HUES64 (cell line): Measurements from ENCODE around the gene USP20.

Experiments
- H3K27ac ChIP-seq: 2 replicates; pipeline ENCODE4 v1.7.0; 2013; ENCODE audit warnings: low read depth, low read length, inconsistent platforms
- H3K27me3 ChIP-seq: 2 replicates; pipeline ENCODE4 v1.6.1; 2013; ENCODE audit warnings: mild to moderate bottlenecking, low read length; ENCODE audit not compliant: insufficient read depth
- H3K36me3 ChIP-seq: 2 replicates; pipeline ENCODE4 v1.6.1; 2013; ENCODE audit warnings: mild to moderate bottlenecking, low read length; ENCODE audit not compliant: insufficient read depth
- H3K4me1 ChIP-seq: 2 replicates; pipeline ENCODE4 v1.6.1; 2013; ENCODE audit warnings: mild to moderate bottlenecking, low read length, moderate library complexity; ENCODE audit not compliant: insufficient read depth
- H3K4me3 ChIP-seq: 2 replicates; pipeline ENCODE4 v1.5.1; 2013; ENCODE audit warnings: mild to moderate bottlenecking, low read length, moderate library complexity
- H3K9ac ChIP-seq: 2 replicates; pipeline ENCODE4 v1.6.1; 2013; ENCODE audit warnings: mild to moderate bottlenecking, low read depth, low read length
- H3K9me3 ChIP-seq: 2 replicates; pipeline ENCODE4 v1.6.1; 2013; ENCODE audit warnings: low read depth, low read length; ENCODE audit not compliant: insufficient read depth
- WGBS: fragments of 150-250, 120-280 bp; methylation state at CpG from one replicate; pipeline ENCODE4 v1.1.7; 2013; ENCODE audit warnings: missing lambda C conversion rate; 5-methylcytosine and 5-hydroxymethylcytosine counted together

Gene USP20

GRCh38 chr9:129857207-129857606, 21.9 kb downstream of the USP20 start:
- peaks cover 33% of the 10 kb centered on the region for H3K36me3 ChIP-seq

GRCh38 chr9:129858167-129858962, 23.1 kb downstream of the USP20 start:
- Histone ChIP-seq H3K27ac (no peak overlapping the region), H3K36me3 (peaks cover 25% of the 10 kb centered on the region), H3K4me1 (no peaks in the 10 kb centered on the region), H3K4me3 (no peak overlapping the region), H3K9me3 (no peaks in the 10 kb centered on the region), H3K27me3 (no peaks in the 10 kb centered on the region), H3K9ac (no peak overlapping the region)
- 86% methylated on average over 11 of the region's 11 CpGs for WGBS

More at GRCh38 chr9:129857207-129857606, 21.9 kb downstream of the USP20 start:
- H3K4me3 ChIP-seq: no peak overlapping the region
- H3K4me1 ChIP-seq: no peaks in the 10 kb centered on the region
- H3K27ac ChIP-seq: no peak overlapping the region
- no peak overlapping the region for H3K9ac ChIP-seq
- H3K9me3 ChIP-seq: no peaks in the 10 kb centered on the region
- WGBS: 89% methylated on average over 7 of the region's 7 CpGs
- H3K27me3 ChIP-seq: no peaks in the 10 kb centered on the region

GRCh38 chr9:129860653-129861446, 25.6 kb downstream of the USP20 start:
- H3K27me3 ChIP-seq: no peaks in the 10 kb centered on the region
- no peak overlapping the region for H3K27ac ChIP-seq
- no peak overlapping the region for H3K9ac ChIP-seq
- H3K9me3 ChIP-seq: no peaks in the 10 kb centered on the region
- WGBS: 73% methylated on average over 11 of the region's 11 CpGs
- no peak overlapping the region for H3K4me3 ChIP-seq
- H3K36me3 ChIP-seq: peaks cover 8% of the 10 kb centered on the region; the same call in 1 of the 2 replicates
- no peaks in the 10 kb centered on the region for H3K4me1 ChIP-seq

GRCh38 chr9:129861447-129861827, 26.2 kb downstream of the USP20 start:
- no peak overlapping the region for H3K9ac ChIP-seq
- H3K27ac ChIP-seq: no peak overlapping the region
- no peaks in the 10 kb centered on the region for H3K9me3 ChIP-seq
- H3K36me3 ChIP-seq: peaks cover 8% of the 10 kb centered on the region; the same call in 1 of the 2 replicates
- H3K4me1 ChIP-seq: no peaks in the 10 kb centered on the region
- no peaks in the 10 kb centered on the region for H3K27me3 ChIP-seq
- 86% methylated on average over 12 of the region's 12 CpGs for WGBS
- no peak overlapping the region for H3K4me3 ChIP-seq

- no peaks in the 10 kb centered on the region for H3K4me1 ChIP-seq
- H3K9ac ChIP-seq: no peak overlapping the region
- H3K9me3 ChIP-seq: no peaks in the 10 kb centered on the region
- H3K4me3 ChIP-seq: no peak overlapping the region
- WGBS: 87% methylated on average over 14 of the region's 14 CpGs
- no peak overlapping the region for H3K27ac ChIP-seq
- peaks cover 8% of the 10 kb centered on the region; the same call in 1 of the 2 replicates for H3K36me3 ChIP-seq
- no peaks in the 10 kb centered on the region for H3K27me3 ChIP-seq
Observed at GRCh38 chr9:129863059-129863690, 27.9 kb downstream of the USP20 start.

GRCh38 chr9:129864991-129865647, 29.9 kb downstream of the USP20 start:
- no peaks in the 10 kb centered on the region for H3K27me3 ChIP-seq
- H3K4me1 ChIP-seq: no peaks in the 10 kb centered on the region
- H3K9ac ChIP-seq: no peak overlapping the region
- no peak overlapping the region for H3K4me3 ChIP-seq
- no peak overlapping the region for H3K27ac ChIP-seq
- WGBS: 62% methylated on average over 11 of the region's 11 CpGs
- H3K9me3 ChIP-seq: no peaks in the 10 kb centered on the region
- H3K36me3 ChIP-seq: peaks cover 8% of the 10 kb centered on the region; the same call in 1 of the 2 replicates

- Histone ChIP-seq H3K27me3 (no peaks in the 10 kb centered on the region), H3K9me3 (no peaks in the 10 kb centered on the region), H3K4me3 (no peak overlapping the region), H3K27ac (no peak overlapping the region), H3K4me1 (no peaks in the 10 kb centered on the region), H3K9ac (no peak overlapping the region), H3K36me3 (peaks cover 8% of the 10 kb centered on the region; the same call in 1 of the 2 replicates)
- 81% methylated on average over 14 of the region's 14 CpGs for WGBS
Observed at GRCh38 chr9:129865668-129866320, 30.5 kb downstream of the USP20 start.

GRCh38 chr9:129866394-129867135, 31.3 kb downstream of the USP20 start:
- H3K27me3 ChIP-seq: no peaks in the 10 kb centered on the region
- no peak overlapping the region for H3K27ac ChIP-seq
- H3K4me1 ChIP-seq: no peaks in the 10 kb centered on the region
- 86% methylated on average over 17 of the region's 17 CpGs for WGBS
- no peak overlapping the region for H3K4me3 ChIP-seq
- H3K36me3 ChIP-seq: peaks cover 4% of the 10 kb centered on the region; the same call in 1 of the 2 replicates
- no peak overlapping the region for H3K9ac ChIP-seq
- no peaks in the 10 kb centered on the region for H3K9me3 ChIP-seq

- 82% methylated on average over 16 of the region's 17 CpGs for WGBS
- H3K4me3 ChIP-seq: no peak overlapping the region
- H3K27me3 ChIP-seq: no peaks in the 10 kb centered on the region
- H3K4me1 ChIP-seq: no peaks in the 10 kb centered on the region
- no peaks in the 10 kb centered on the region for H3K36me3 ChIP-seq
- no peak overlapping the region for H3K9ac ChIP-seq
- H3K9me3 ChIP-seq: no peaks in the 10 kb centered on the region
- no peak overlapping the region for H3K27ac ChIP-seq
Observed at GRCh38 chr9:129867136-129868022, 32.1 kb downstream of the USP20 start.
